Gastrocnemius medialis (tissue), 4 donors: ENCODE data around the gene TRIOBP. TPM values are rescaled to one million over a fixed set of nuclear protein-coding genes. Genes with fewer than 3 reads are reported as not detected.

Experiments
- ATAC-seq, 2 donors: fragments of 150-250 bp; one replicate each; pipeline ENCODE4 v1.9.1; 2016
- DNase-seq, 2 donors: peaks; one replicate each; pipeline ENCODE4 v3.0.0-alpha.2; 2019
- H3K27ac ChIP-seq, 4 donors: fragments of 200-600 bp; sonication (generic); 1 replicate in 1 of 4; 2 replicates in 3 of 4; pipeline ENCODE4 v1.5.1; 2016 to 2018; ENCODE audit warnings: mild to moderate bottlenecking in 2 of 4, moderate library complexity in 1 of 4
- H3K27me3 ChIP-seq, 3 donors: fragments of 200-600 bp; sonication (generic) in 2 of 3; 1 replicate in 1 of 3; 2 replicates in 2 of 3; pipeline versions ENCODE4 v1.5.1 to v1.6.0; 2016 to 2019; ENCODE audit warnings: mild to moderate bottlenecking in 1 of 3, moderate library complexity in 1 of 3
- H3K36me3 ChIP-seq, 2 donors: fragments of 200-600 bp; sonication (generic) in 1 of 2; one replicate each; pipeline ENCODE4 v1.5.1; 2017 to 2018
- H3K4me1 ChIP-seq, 2 donors: fragments of 200-600 bp; sonication (generic) in 1 of 2; one replicate each; pipeline ENCODE4 v1.5.1; 2016 to 2017; ENCODE audit warnings: mild to moderate bottlenecking in 2 of 2
- H3K4me3 ChIP-seq, 4 donors: fragments of 200-600 bp; sonication (generic) in 3 of 4; 1 replicate in 1 of 4; 2 replicates in 3 of 4; pipeline ENCODE4 v1.5.1; 2016 to 2019; ENCODE audit warnings: mild to moderate bottlenecking in 2 of 4
- H3K9me3 ChIP-seq, 3 donors: fragments of 200-600 bp; sonication (generic) in 2 of 3; 1 replicate in 1 of 3; 2 replicates in 2 of 3; pipeline ENCODE4 v1.5.1; 2016 to 2019
- CTCF ChIP-seq, 5 experiments: fragments of 450-650 bp in 3 of 5; fragments of 200-600 bp in 2 of 5; sonication (generic) in 2 of 5; IDR thresholded peaks in 4 of 5; conservative IDR thresholded peaks in 1 of 5; 1 replicate in 4 of 5; 2 replicates in 1 of 5; pipeline ENCODE4 v1.5.1; 2016 to 2019; ENCODE audit warnings: antibody characterized with exemption in 5 of 5, mild to moderate bottlenecking in 3 of 5, moderate library complexity in 3 of 5
- POLR2A ChIP-seq, 2 donors: fragments of 450-650 bp; IDR thresholded peaks; one replicate each; pipeline ENCODE4 v1.6.1; 2017; ENCODE audit warnings: antibody characterized with exemption in 2 of 2, mild to moderate bottlenecking in 2 of 2, moderate library complexity in 2 of 2
- in situ Hi-C, 4 donors: fragments of 200-750 bp; cut with MboI; loops; one replicate each; pipeline versions ENCODE4 v1.15.0 to v1.8.0; 2017; ENCODE audit warnings: low sequenced_read_pairs in 4 of 4
- intact Hi-C: fragments of 100-400 bp; cut with DNase I; formaldehyde crosslinking; loops from one replicate; pipeline ENCODE4 v1.15.1; 2023; ENCODE audit warnings: low total_unique reads
- total RNA-seq, 4 donors: library from RNA; depleted of rRNA; stranded (reverse); fragments of >200 nt; gene quantifications; one replicate each; pipeline versions ENCODE4 v1.1.0 to v1.2.3, GENCODE V29; 2016

The TRIOBP gene
- total RNA-seq, 4 donors from 2014 or later = 21.7 to 38.2 (median 30.3) TPM

- peak in 1 of 2 donors; percentile 7 for TF ChIP-seq POLR2A (IDR thresholded peaks at IDR 0.05)
- peak in 1 of 5 experiments; percentile 25 for TF ChIP-seq CTCF (IDR thresholded peaks at IDR 0.05 in 4 of 5, conservative IDR thresholded peaks at IDR 0.05 in 1 of 5)
- Histone ChIP-seq H3K4me1 (peaks cover 13 to 14% of the 10 kb centered on the region in 2 donors), H3K4me3 (peak overlapping the region; percentile 44 to 57 (median 48)), H3K27ac (no peak overlapping the region), H3K9me3 (no peaks in the 10 kb centered on the region), H3K27me3 (no peaks in the 10 kb centered on the region), H3K36me3 (no peaks in the 10 kb centered on the region)
- intact Hi-C loops = loop anchor here (2.0 kb wide), 1 partner anchor 146 kb away; no protein-coding TSS in a partner anchor
- in situ Hi-C loops = loop anchor here (5.0 to 25.0 kb wide), 4 partner anchors 44 to 144 kb away; partner anchors contain the start of genes C22orf23 (in 2 of the 4) and POLR2F (in 2 of the 4)
- ATAC-seq (peak; percentile 5 to 25), DNase-seq (no peak)
Observed at GRCh38 chr22:37818409-37819104, 121.7 kb downstream of the TRIOBP start.

- H3K27ac ChIP-seq = no peak overlapping the region
- no peaks in the 10 kb centered on the region for H3K9me3 ChIP-seq
- peaks cover 13 to 14% of the 10 kb centered on the region in 2 donors for H3K4me1 ChIP-seq
- no peak for TF ChIP-seq POLR2A (IDR thresholded peaks at IDR 0.05)
- intact Hi-C loops = loop anchor here (2.0 kb wide), 1 partner anchor 146 kb away; no protein-coding TSS in a partner anchor
- H3K36me3 ChIP-seq = no peaks in the 10 kb centered on the region
- in situ Hi-C loops = loop anchor here (5.0 to 25.0 kb wide), 4 partner anchors 43 to 143 kb away; partner anchors contain the start of genes C22orf23 (in 2 of the 4) and POLR2F (in 2 of the 4)
- no peak for ATAC-seq
- no peaks in the 10 kb centered on the region for H3K27me3 ChIP-seq
- DNase-seq = no peak
- peak overlapping the region in 3 of 4 donors; percentile 44 to 49 (median 48) for H3K4me3 ChIP-seq
Observed at GRCh38 chr22:37819105-37819433, 122.2 kb downstream of the TRIOBP start.

- intact Hi-C loops (no loop called here), in situ Hi-C loops (loop anchor here in 2 of 4 donors (5.0 to 25.0 kb wide), 2 partner anchors 42 to 142 kb away; partner anchors contain the start of genes C22orf23 (in 1 of the 2) and POLR2F (in 1 of the 2))
- H3K27ac ChIP-seq = no peak overlapping the region
- no peaks in the 10 kb centered on the region for H3K36me3 ChIP-seq
- no peaks in the 10 kb centered on the region for H3K27me3 ChIP-seq
- no peaks in the 10 kb centered on the region for H3K9me3 ChIP-seq
- ATAC-seq (no peak), DNase-seq (no peak)
- no peak overlapping the region for H3K4me3 ChIP-seq
- H3K4me1 ChIP-seq = peaks cover 13 to 14% of the 10 kb centered on the region in 2 donors
- TF ChIP-seq POLR2A (IDR thresholded peaks at IDR 0.05) (no peak), CTCF (IDR thresholded peaks at IDR 0.05 in 4 of 5, conservative IDR thresholded peaks at IDR 0.05 in 1 of 5) (no peak)
Observed at GRCh38 chr22:37820350-37820749, 123.5 kb downstream of the TRIOBP start.

GRCh38 chr22:37822079-37822833, 125.4 kb downstream of the TRIOBP start:
- Histone ChIP-seq H3K27ac (no peak overlapping the region), H3K4me1 (peaks cover 20% of the 10 kb centered on the region in 2 donors), H3K9me3 (no peaks in the 10 kb centered on the region), H3K4me3 (no peak overlapping the region), H3K36me3 (no peaks in the 10 kb centered on the region), H3K27me3 (no peaks in the 10 kb centered on the region)
- in situ Hi-C loops = loop anchor here in 2 of 4 donors (5.0 to 25.0 kb wide), 2 partner anchors 40 to 140 kb away; partner anchors contain the start of genes C22orf23 (in 1 of the 2) and POLR2F (in 1 of the 2)
- ATAC-seq (no peak), DNase-seq (no peak)
- TF ChIP-seq CTCF (IDR thresholded peaks at IDR 0.05 in 4 of 5, conservative IDR thresholded peaks at IDR 0.05 in 1 of 5) = no peak
- no peak for TF ChIP-seq POLR2A (IDR thresholded peaks at IDR 0.05)
- intact Hi-C loops = no loop called here
